ENCODE measurements around the gene TRAF4.

TRAF4 gene

GRCh38 chr17:28737770-28738679, 5.8 kb upstream of the TRAF4 start:
- TF ChIP-seq CTCF (conservative IDR thresholded peaks at IDR 0.05; ENCODE audit: low read depth, low read length) = no peak
- peaks cover 21% of the 10 kb centered on the region for H3K4me1 ChIP-seq (ENCODE audit: low read depth, poor library complexity, severe bottlenecking)
- no peak overlapping the region for H3K4me3 ChIP-seq (IDR thresholded peaks at IDR 0.05; ENCODE audit: insufficient read depth, low read depth, low read length)
- H3K27me3 ChIP-seq (ENCODE audit: insufficient read depth, low read depth) = no peaks in the 10 kb centered on the region
- H4K20me1 ChIP-seq (ENCODE audit: insufficient read depth) = no peaks in the 10 kb centered on the region
- H2AFZ ChIP-seq (ENCODE audit: low read depth) = no peak overlapping the region
- H3K36me3 ChIP-seq (ENCODE audit: insufficient read depth) = no peaks in the 10 kb centered on the region
- no peaks in the 10 kb centered on the region for H3K79me2 ChIP-seq (ENCODE audit: insufficient read depth, low read depth)
- no peak overlapping the region for H3K4me2 ChIP-seq
- no peak overlapping the region for H3K9ac ChIP-seq
- no peak overlapping the region for H3K27ac ChIP-seq

- TF ChIP-seq CTCF (conservative IDR thresholded peaks at IDR 0.05; ENCODE audit: low read depth, low read length) = no peak
- Histone ChIP-seq H3K4me2 (no peak overlapping the region; the same call in 1 of the 2 replicates), H3K79me2 (ENCODE audit: insufficient read depth, low read depth) (no peaks in the 10 kb centered on the region), H3K4me3 (IDR thresholded peaks at IDR 0.05; ENCODE audit: insufficient read depth, low read depth, low read length) (no peak overlapping the region), H4K20me1 (ENCODE audit: insufficient read depth) (no peaks in the 10 kb centered on the region), H3K27me3 (ENCODE audit: insufficient read depth, low read depth) (no peaks in the 10 kb centered on the region), H3K4me1 (ENCODE audit: low read depth, poor library complexity, severe bottlenecking) (peaks cover 24% of the 10 kb centered on the region), H3K27ac (no peak overlapping the region), H3K36me3 (ENCODE audit: insufficient read depth) (no peaks in the 10 kb centered on the region), H2AFZ (ENCODE audit: low read depth) (no peak overlapping the region), H3K9ac (no peak overlapping the region)
Observed at GRCh38 chr17:28738680-28739384, 5.0 kb upstream of the TRAF4 start.

- Histone ChIP-seq H3K27ac (no peak overlapping the region), H3K79me2 (ENCODE audit: insufficient read depth, low read depth) (peaks cover 15% of the 10 kb centered on the region), H3K9ac (no peak overlapping the region), H2AFZ (ENCODE audit: low read depth) (no peak overlapping the region), H3K27me3 (ENCODE audit: insufficient read depth, low read depth) (no peaks in the 10 kb centered on the region), H4K20me1 (ENCODE audit: insufficient read depth) (no peaks in the 10 kb centered on the region), H3K36me3 (ENCODE audit: insufficient read depth) (no peaks in the 10 kb centered on the region), H3K4me2 (no peak overlapping the region), H3K4me3 (IDR thresholded peaks at IDR 0.05; ENCODE audit: insufficient read depth, low read depth, low read length) (no peak overlapping the region), H3K4me1 (ENCODE audit: low read depth, poor library complexity, severe bottlenecking) (peaks cover 28% of the 10 kb centered on the region)
- TF ChIP-seq CTCF (conservative IDR thresholded peaks at IDR 0.05; ENCODE audit: low read depth, low read length) = no peak
Observed at GRCh38 chr17:28740406-28741357, 3.1 kb upstream of the TRAF4 start.

All from KMS-11 (cell line).